CD4-positive, alpha-beta T cell treated with Interleukin-1 beta for 1 hour (primary cell): ENCODE results near the gene GIPC3.

Experiments
- DNase-seq, 2 donors: peaks; one replicate each; pipeline ENCODE4 v3.0.0-alpha.2; 2020 to 2022

GIPC3 gene

DNA sequence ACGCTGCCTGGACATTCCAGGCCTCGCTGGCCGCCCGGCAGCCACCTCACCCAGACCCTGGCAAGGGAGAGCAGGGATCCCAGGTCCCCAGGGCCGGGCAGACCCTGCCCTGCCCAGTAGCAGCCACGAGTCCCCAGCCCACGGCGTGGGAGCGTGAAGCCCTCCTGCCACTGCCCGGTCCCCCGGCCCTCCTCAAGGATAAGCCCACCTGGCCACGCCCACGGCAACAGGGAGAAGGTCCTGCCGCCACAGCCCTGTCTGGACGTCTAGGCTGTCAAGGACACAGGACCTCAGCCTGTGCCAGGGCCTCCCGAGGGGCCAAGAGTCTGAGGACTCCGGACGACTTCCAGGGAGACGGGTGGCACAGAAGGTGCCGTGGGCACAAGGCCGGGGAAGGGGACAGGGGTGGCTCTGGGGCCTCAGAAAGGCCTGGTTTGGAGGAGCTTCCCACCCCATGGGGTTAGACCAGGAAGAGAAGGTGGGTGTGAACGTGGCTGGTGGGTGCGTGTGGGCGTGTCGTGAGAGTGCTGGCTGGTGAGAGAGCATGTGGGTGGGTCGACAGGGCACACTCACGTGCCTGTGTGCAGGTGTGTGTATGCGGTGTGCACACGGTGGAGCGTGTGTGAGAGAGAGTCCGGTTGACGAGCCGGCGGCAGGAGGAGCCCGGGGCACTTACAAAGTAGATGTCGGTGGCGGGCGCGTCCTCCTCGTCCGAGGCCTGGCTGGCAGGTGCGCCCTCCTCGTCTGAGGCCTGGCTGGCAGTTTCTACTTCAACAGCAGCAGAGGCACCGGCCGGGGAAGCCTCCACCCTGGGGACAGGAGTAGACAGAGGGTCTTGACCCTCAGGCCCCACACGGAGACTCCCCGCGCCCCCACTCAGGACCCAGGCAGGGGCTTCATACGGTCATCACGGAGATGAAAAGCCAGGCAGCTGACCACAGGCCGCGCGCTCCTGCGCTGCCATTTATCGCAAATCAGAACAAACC, 53.2 kb downstream of the GIPC3 start:
- no peak for DNase-seq

GRCh38 chr19:3639479-3639878, 54.2 kb downstream of the GIPC3 start:
- no peak for DNase-seq

GRCh38 chr19:3641515-3642269, 56.4 kb downstream of the GIPC3 start:
- DNase-seq: no peak

GRCh38 chr19:3642296-3642695, 57.0 kb downstream of the GIPC3 start:
- no peak for DNase-seq
